NCI-H1436 treated with DMSO at 0.1 percent for 48 hours (cell line): Measurements from ENCODE around the gene TSHZ2.

Experiments
- DNase-seq: peaks from one replicate; lab custom pipeline; 2025; lab: John Stamatoyannopoulos, UW

TSHZ2 gene

DNA sequence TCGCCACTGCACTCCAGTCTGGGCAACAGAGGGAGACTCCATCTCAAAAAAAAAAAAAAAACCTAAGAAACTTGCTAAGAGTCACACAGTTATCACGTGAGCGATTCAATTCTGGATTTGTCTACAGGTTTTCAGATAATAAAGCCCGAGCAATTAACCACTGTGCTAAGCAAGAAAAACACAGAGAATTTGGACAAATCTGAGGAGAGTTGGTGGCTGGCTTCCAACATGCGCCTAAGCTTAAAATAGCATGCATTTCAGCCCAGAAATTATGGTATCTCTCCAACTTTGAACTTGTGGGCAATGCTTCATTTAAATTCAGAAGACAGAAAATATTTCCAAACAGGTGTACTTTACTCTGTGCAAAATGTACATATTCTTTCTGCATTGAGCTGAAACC lies 232.9 kb downstream of the TSHZ2 start:
- DNase-seq = no peak

DNA sequence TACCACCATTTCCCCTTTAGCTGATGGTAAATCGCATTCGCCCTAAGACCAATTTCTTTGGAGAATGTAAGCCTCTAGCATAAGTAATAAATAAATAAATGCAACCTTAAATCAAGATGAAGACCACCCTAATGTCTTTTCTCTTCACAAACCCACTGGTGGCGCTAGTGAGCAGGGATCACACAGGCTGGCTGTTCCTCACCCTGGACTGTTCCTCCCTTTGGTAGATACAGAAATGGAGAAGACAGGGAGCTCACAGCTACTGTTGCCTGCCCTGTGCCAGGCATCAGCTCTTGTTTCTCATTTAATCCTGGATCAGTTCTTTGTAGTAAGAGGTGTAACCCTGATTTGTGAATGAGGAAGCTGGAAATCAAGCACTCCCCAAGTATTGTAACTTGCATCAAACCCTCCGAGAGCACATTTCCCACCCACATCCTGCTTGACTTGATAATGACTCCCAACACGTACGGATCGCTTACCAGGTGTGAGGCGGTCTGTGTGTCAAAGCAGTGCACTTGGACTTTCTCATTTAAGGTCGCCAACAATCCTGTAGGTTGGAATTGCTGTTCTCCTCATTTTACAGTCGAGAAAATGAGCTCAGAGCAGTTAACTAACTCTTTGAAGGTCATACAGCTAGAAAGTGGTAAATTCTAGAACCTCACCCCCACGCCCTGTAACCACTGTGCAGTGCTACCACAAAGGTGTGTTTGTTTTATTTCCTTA lies 236.1 kb downstream of the TSHZ2 start:
- DNase-seq = no peak

DNA sequence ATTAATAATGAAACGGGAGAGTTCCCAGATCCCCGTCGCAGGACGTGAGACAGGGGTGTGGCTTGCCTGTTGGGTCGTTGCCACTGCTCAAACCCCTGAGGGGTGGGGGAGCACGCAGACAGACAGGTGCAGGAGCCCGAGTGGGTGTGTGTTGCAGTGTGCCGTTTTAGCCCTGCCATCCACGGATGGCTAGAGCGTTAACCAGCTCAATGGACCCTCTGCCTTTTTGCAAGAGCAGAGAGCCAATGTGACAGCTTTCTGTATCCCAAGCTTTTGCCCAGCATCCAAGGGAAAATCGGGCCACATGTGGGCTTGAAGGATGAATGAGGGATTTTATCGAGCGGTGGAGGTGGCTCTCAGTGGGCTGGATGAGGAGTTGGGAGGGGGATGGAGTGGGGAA lies 237.9 kb downstream of the TSHZ2 start:
- DNase-seq = no peak

DNA sequence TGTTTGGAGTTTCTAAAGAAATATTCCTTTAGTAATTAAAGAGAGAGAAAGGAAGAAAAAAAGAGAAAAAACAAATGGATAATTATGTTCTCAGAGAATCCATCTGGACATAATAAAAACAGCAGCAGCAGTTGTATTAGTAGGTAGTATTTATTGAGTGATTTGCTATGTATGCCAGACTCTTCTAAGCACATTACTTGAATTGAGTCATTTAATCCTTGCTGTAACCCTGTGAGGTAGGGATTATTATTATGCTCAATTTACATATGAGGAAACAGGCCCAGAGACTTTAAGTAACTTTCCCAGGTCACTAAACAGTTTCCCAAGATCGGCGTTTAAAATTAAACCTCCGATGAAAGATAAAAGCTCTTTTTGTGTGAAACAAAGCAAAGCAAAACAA lies 238.8 kb downstream of the TSHZ2 start:
- no peak for DNase-seq

DNA sequence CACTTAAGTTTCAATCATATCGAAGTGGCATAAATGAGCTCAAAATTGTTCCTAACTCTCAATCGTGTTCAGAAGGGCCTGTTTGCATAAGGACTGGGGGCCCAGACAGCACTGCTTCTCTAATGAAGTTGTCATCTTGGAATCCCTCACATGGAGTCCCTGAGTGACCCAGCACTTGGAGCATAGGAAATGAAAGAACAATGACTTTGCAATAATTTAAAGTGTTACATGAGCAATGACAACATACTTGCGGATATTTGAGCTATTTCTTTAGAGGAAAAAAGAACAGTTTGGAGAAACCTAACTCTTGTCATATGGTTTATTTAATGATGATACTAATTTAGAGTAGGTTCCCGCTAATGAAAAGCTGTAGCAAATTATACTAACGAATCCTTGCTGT lies 239.9 kb downstream of the TSHZ2 start:
- DNase-seq = no peak

DNA sequence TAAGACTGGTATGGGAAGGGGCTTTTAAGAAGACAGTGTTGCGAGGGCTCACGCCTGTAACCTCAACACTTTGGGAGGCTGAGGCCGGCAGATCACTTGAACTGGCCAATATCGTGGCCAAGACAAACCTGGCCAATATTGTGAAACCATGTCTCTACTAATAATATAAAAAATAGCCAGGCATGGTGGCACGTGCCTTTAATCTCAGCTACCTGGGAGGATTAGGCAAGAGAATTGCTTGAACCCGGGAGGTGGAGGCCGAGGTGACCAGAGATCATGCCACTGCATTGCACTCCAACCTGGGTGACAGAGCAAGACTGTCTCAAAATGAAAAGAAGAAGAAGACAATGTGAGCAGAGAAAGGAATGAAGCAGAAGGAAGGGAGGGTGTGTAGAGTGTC lies 242.2 kb downstream of the TSHZ2 start:
- no peak for DNase-seq

DNA sequence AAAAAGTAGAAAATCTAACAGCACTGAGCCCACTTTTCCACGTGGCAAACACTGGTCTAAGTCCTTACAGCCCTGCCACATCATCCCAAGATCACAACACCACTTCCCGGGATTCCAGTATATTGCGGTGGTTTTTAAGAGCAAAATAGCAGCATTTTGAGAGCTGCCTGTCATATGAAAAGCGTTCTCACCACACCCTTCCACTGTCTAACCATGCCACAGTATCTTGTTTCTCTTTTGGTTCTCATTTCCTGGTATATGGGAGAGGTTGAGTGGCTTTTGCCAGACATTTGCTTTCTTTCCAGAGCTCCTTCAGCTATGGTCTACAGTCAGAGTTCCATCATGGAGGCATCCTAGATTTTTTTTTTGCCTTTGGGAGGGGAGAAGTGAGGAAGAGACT lies 243.0 kb downstream of the TSHZ2 start:
- DNase-seq = no peak

DNA sequence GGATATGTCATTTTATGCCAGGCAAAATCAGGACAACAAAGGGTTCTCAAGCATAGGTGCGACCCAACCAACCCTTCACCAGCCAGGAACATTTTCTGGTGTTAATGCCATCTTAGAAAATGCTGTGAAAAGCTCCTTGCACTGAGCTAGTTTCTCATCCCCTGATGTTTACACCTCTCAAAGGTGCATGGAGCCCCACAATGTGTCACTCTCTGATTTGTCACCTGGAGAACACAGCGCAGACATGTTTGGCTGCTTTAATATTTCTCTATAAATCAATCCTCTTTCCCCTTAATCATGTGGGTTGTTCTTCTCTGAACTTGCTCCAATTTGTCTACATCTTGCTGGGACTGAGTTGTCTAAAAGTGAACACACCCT lies 244.3 kb downstream of the TSHZ2 start:
- DNase-seq = no peak

DNA sequence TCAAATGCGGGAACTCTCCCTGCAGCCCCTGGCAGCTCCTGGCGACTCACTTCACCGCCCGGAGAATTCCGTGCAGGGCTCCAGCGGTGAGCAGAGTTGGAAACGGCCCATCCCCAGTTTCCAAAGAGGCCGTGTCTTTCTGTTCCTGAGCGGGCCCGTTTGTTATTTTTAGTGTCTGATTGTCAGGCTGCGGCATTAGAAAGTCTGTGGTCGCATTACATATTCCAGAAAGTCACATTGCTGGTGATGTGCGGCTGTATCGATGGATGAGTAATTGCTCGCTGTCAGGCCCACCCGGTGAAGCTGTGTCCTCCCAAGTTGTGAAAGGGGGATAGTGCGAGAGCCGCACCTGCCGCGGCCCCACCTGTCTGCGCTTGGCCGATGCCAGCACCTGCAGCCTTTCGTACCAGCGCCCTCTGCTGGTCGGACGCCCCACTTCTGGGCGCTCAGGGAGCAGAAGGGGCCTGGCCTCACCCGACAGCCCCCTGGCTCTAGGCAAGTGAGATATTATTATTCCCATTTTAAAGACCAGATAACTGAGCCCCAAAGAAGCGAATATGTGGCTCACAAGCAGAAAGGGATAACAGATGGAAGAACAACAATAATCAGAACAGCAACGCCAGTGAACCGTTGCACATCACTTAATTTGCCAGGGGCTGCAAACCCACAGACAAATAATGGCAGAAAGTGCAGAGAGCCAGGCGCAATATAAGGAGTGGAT lies 244.9 kb downstream of the TSHZ2 start:
- no peak for DNase-seq

DNA sequence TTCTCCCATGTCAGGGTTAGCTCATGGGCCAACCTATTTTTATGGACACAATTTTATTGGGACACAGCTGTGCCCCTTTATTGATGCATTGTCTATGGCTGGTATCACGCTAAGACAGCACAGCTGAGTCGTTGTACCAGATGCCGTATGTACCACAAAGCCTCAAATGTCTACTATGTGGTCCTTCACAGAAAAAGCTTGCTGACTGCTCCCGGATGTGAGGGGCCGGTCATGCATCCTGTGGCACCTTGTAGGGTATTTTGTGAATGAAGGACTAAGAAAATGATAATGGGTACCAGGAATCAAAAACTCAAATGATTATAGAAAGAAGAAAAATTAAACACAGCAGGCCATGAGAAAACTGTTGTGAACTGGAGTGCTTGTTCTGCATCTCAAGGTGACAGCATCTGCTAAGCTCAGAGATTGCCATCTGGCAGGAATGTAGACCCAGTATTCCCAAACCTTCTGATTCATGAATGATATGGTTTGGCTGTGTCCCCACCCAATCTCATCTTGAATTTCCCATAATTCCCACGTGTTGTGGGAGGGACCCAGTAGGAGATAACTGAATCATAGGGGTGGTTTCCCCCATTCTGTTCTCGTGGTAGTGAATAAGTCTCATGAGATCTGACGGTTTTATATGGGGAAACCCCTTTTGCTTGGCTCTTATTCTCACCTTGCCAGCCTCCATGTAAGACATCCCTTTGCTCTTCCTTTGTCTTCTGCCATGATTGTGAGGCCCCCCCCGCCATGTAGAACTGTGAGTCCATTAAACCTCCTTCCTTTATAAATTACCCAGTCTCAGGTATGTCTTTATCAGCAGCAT lies 248.5 kb downstream of the TSHZ2 start:
- DNase-seq = no peak

DNA sequence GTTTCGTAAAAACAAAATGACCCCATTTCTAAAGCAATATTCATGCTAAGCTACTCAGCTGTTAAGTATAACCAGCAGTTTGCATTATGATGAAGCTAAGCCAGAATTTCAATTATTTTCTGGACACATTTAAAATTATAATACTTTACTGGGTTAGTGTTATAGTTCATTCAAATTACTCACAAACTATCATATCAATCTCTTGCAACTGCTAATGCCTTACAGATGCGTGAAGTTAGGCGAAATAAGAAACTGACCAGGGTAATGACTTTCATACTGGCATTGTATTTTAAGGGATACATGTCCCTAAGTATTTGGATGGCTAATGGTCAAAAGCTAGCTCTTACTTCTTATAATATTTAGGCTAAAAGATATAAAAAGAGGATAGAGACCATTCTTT lies 249.6 kb downstream of the TSHZ2 start:
- no peak for DNase-seq

DNA sequence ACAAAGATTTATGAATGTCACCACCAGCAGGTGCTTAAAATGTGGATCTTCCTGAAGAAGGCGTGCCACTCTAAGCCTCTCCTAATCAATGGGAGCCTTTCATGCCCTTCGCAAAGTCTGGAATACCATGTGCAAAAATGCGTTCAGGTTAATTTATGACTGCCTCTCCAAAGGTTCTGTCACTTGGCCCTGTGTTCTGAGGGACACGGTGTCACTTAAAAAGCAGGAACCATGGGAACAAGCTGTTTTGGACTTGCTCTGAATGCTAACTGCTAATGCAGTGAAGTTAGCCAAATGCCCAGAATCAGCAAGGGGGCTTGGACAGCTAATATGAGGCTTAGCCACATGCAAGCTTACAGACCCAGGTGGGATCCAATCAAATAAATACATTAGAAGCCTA lies 250.3 kb downstream of the TSHZ2 start:
- no peak for DNase-seq

DNA sequence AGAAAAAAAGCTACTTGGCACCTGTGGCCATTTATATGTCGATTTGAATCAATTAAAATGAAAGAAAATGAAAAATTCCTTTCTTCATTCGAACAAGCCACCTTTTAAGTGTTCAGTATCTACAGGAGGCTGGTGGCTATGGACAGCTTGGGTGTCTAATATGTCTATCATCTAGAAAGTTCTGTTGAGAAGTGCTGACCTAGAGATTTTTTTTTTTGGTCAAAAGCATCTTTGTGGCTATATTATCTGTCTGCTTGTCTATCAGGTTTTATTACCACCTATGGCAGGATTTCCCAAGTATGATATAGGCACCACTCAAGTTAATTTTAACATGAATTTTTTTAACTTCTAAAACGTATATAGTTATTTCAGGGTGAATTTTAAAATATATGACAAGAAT lies 250.8 kb downstream of the TSHZ2 start:
- no peak for DNase-seq

DNA sequence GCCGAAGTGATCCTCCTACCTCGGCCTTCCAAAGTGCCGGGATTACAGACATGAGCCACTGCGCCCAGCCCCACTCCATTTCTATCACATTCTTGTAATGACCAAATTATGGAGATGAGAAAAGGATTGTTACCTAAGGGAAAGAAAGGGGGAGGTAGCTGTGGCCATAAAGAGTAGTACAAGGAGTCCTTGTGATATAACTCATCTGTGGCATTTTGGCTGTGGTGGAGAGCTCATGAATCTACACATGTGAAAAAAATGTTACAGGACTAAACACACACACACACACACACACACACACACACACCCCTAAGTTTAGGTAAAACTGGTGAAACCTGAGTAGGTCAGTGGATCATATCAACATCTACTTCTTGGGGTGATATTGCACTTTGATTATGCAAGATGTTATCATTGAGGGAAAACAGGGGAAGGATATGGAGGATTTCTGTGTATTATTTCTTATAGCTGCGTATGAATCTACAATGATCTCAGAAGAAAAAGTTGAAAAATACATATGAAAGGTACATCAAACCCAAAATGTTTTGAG lies 251.5 kb downstream of the TSHZ2 start:
- DNase-seq = no peak

DNA sequence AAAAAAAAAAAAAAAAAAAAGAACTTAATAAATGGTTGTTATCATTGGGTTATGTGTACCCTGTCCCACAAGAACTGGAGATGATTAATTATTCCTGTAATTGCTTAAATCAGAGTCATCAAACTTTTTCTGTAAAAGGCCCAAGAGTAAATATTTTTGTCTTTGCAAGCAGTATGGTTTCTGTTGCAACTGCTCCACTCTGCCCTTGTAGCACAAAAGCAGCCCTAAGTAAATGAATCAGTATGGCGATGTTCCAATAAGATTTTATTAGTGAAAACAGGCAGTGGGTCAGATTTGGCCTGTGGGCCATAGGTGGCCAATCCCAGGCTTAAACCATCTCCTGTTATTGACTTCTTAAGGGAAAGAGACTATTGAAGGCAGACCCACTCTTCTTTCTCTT lies 252.7 kb downstream of the TSHZ2 start:
- no peak for DNase-seq

DNA sequence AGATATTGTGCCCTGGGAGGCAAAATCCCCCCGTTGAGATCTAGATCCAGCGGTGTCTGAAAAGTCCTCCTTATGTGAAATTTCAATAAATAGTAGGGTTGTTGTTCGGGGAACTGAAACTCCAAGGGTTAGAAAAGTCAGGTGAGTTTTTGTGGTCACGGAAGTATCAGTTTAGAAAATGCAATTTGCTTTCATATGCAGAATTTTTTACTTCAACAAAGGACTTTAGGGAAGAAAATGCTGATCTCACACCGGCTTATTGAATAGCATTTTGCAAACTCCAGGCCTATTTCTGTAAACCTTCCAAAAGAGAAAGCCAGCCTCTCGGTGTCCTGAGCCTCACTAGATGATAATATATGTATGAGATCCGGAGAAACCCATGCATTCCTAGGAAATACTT lies 254.7 kb downstream of the TSHZ2 start:
- DNase-seq = no peak

DNA sequence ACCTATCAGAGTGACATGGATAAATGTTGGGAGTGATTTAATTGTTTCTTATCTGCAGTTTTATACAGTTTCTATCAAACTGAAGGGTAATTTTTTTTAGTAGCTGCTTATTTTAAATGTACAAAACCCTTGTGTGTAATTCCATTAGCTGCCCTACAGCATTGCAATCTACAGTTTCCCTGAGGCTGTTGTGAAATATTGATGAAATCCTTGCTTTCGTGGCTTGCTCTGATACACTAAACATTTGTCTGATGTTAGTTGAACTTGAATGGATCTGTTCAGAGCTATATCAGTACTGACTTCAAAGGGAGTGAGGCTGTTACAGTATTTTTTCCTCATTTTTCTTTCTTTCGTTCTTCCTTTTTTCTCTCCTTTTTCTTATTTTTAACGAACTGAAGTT lies 255.4 kb downstream of the TSHZ2 start:
- no peak for DNase-seq

DNA sequence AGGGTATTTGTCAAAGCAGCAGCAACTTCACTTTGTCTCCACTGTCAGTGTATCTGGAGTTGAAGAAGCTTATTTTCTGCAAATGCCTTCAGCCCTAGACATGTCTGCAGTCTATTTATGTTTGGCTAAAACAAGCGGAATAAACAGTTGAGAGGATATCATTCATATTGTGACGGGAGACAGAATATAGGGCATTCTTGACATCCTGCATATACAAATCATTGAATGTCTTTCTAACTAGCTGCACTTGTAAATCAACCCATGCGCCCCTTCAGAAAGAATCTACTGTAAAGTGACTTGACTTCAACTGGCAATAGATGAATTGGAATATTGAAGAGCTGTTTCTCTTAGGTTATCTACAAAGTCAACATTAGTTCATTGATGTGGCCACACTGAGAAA lies 258.9 kb downstream of the TSHZ2 start:
- no peak for DNase-seq

DNA sequence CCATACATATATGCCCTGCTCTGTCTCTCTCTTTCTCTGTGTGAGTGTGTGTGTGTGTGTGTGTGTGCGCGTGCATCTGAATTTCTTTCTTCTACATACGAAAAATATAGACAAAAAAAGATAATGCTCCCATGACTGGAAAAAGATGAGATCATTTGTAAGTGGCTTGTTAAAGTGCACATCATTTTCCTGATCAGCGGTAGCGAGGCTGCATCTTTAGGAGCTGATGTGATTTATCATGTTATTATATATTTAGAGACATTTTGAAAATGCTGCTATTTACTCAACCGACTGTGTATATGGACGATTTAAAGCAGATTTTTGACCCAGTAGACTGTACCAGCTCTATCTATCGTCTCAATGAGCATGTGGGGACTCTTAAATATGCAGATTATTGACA lies 265.3 kb downstream of the TSHZ2 start:
- no peak for DNase-seq

DNA sequence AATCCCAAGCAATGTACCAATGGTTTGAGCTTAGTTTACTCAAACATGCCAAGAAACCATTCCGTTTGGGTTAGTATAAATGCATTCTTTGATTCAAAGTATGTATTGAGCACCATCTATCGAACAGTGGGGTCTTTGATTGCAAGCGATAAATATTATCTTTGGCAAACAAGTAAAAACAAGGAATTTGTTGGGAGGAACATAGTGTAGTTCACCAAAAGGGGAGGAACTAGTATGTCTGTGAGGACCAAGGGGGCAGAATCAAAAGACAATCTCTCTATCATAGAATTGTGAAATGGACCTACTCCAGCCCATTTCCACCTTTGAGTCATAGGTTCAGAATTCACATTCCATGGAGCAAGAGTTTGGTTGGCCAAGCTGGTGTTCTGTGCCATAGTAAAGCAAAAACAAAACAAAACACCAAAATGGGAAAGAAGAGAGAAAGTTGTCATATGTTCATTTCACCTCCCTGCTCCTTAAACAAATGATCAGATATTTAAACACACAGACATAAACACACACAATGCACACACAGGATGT lies 266.0 kb downstream of the TSHZ2 start:
- DNase-seq = no peak

DNA sequence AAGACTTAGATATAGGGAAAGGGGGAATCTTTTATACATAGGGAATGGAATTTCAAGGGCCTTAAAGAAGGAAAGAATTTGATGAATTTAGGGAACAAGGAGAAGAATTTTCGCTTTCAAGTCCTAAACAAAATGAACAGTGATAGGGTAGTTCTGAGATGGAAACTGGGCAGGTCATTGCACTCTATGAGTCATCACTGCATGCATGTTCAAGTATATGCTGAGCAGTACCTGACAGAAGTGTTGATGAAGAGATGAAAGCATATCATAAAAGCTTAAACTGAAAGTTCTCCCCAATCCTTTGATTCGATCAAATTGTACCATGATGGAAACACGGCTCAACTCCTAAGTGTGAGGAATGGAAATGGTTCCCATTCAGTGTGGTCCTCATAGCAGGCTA lies 271.0 kb downstream of the TSHZ2 start:
- no peak for DNase-seq

DNA sequence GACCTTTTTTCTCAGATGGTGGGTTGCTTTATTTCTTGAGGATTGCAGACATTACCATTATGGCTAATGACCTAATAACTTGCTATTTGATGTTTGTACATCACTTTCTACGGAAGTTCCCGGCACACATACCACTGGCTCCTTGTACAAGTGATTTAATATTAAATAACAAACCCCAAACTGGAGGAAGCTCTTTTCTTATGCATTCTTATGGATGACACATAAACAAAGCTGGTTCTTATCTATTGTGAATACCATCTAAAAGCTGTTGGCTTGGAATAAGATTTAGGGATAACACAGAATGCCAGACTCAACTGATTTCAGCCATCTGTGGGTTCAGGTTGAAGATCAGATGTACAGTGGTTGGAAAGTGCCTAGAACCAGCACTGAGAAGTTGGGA lies 272.6 kb downstream of the TSHZ2 start:
- no peak for DNase-seq

DNA sequence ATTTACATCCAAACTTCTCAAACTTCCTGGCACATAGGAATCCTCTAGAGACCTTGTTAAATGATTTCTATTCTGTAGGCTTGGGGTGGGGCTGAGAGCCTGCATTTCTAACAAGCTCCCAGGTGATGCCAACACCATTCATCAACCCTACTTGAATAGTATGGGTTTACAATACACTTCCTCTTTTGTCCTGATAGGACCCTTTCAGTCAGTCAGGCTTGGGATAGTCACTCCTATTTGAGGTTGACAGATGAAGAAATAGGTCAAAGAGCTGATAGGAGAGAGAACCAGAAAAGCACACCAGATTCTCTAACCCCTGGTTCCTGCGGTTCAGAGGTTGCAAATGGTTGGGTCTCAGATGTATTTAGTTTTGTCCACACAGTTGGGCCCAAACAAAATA lies 273.4 kb downstream of the TSHZ2 start:
- DNase-seq = no peak
